Upper lobe of left lung (tissue), 6 donors: ENCODE results near the gene ASB17. TPM values are rescaled to one million over a fixed set of nuclear protein-coding genes. Genes with fewer than 3 reads are reported as not detected.
"Not testable (repeated sequence)": the region's sequence is repeated elsewhere in the genome, so short reads cannot be mapped to it uniquely, and the experiment has no call there.

ENCODE experiments used
- ATAC-seq, 2 donors: fragments of 200-7000 bp; cut with Tn5 transposase; one replicate each; pipeline ENCODE4 v1.9.1; 2022; ENCODE audit warnings: mild to moderate bottlenecking in 2 of 2, moderate library complexity in 2 of 2; ENCODE audit not compliant: low FRiP score in 2 of 2
- DNase-seq, 2 donors: peaks; one replicate each; pipeline ENCODE4 v3.0.0-alpha.2; 2019 to 2020
- H3K27ac ChIP-seq, 4 donors: fragments of 200-600 bp; sonication (generic); one replicate each; pipeline ENCODE4 v1.5.1; 2016 to 2019
- H3K27me3 ChIP-seq, 4 donors: fragments of 200-600 bp; sonication (generic); one replicate each; pipeline ENCODE4 v1.5.1; 2017 to 2019
- H3K36me3 ChIP-seq, 4 donors: fragments of 200-600 bp; sonication (generic); one replicate each; pipeline ENCODE4 v1.5.1; 2016 to 2019
- H3K4me1 ChIP-seq, 4 donors: fragments of 200-600 bp; sonication (generic); one replicate each; pipeline ENCODE4 v1.5.1; 2018 to 2019
- H3K4me3 ChIP-seq, 4 donors: fragments of 200-600 bp; sonication (generic); one replicate each; pipeline ENCODE4 v1.5.1; 2017 to 2019; ENCODE audit warnings: mild to moderate bottlenecking in 2 of 4, moderate library complexity in 1 of 4
- H3K9me3 ChIP-seq, 4 donors: fragments of 200-600 bp; sonication (generic); one replicate each; pipeline ENCODE4 v1.5.1; 2018 to 2019
- CTCF ChIP-seq, 6 experiments: fragments of 450-650 bp in 4 of 6; fragments of 200-600 bp in 2 of 6; sonication (generic) in 2 of 6; IDR thresholded peaks; one replicate each; pipeline ENCODE4 v1.5.1; 2016 to 2019; ENCODE audit warnings: antibody characterized with exemption in 6 of 6
- EP300 ChIP-seq, 4 donors: sonication (generic); formaldehyde crosslinking; IDR thresholded peaks; one replicate each; pipeline ENCODE4 v1.5.1; 2017; ENCODE audit warnings: antibody characterized with exemption in 4 of 4, control low read depth in 2 of 4
- POLR2A ChIP-seq, 4 donors: fragments of 450-650 bp; IDR thresholded peaks; one replicate each; pipeline ENCODE4 v1.5.1; 2016 to 2017; ENCODE audit warnings: antibody characterized with exemption in 4 of 4, mild to moderate bottlenecking in 2 of 4
- POLR2AphosphoS5 ChIP-seq, 2 donors: sonication (generic); formaldehyde crosslinking; IDR thresholded peaks; one replicate each; pipeline ENCODE4 v1.5.1; 2017; ENCODE audit warnings: antibody characterized with exemption in 2 of 2
- WGBS, 2 donors: methylation state at CpG; one replicate each; pipeline ENCODE4 v1.1.5; 2017 to 2018; 5-methylcytosine and 5-hydroxymethylcytosine counted together
- total RNA-seq, 6 donors: library from RNA; depleted of rRNA in 4 of 6; stranded (reverse); fragments of >200 nt in 4 of 6; gene quantifications; one replicate each; pipeline versions ENCODE4 v1.1.0 to v1.2.1, GENCODE V29; 2016 to 2021
- donor health status: DM: no; HTN: no; CAD: no; lungs with moderate emphysema.
- donor health status: DM: no; HTN: yes; CAD: no; lungs with severe emphysema.

Gene ASB17
- total RNA-seq, 6 donors from 2014 or later: not detected

GRCh38 chr1:75952016-75952415 lies 19.8 kb upstream of the ASB17 start:
- TF ChIP-seq CTCF (IDR thresholded peaks at IDR 0.05) (no peak), POLR2A (IDR thresholded peaks at IDR 0.05) (no peak), EP300 (IDR thresholded peaks at IDR 0.05) (no peak), POLR2AphosphoS5 (IDR thresholded peaks at IDR 0.05) (no peak)
- H3K27me3 ChIP-seq: no peaks in the 10 kb centered on the region
- ATAC-seq (no peak), DNase-seq (no peak)
- no peak overlapping the region for H3K4me3 ChIP-seq
- H3K36me3 ChIP-seq: no peaks in the 10 kb centered on the region
- no peaks in the 10 kb centered on the region for H3K4me1 ChIP-seq
- H3K27ac ChIP-seq: no peak overlapping the region
- H3K9me3 ChIP-seq: no peaks in the 10 kb centered on the region
- WGBS, 2 donors: 79 to 80% methylated on average over 1 of the region's 1 CpG

- ATAC-seq (no peak), DNase-seq (no peak)
- TF ChIP-seq EP300 (IDR thresholded peaks at IDR 0.05) (no peak), POLR2A (IDR thresholded peaks at IDR 0.05) (no peak), CTCF (IDR thresholded peaks at IDR 0.05) (no peak), POLR2AphosphoS5 (IDR thresholded peaks at IDR 0.05) (no peak)
- no peak overlapping the region for H3K27ac ChIP-seq
- WGBS, 2 donors: 86 to 91% methylated on average over 3 of the region's 3 CpGs
- no peaks in the 10 kb centered on the region for H3K4me1 ChIP-seq
- H3K9me3 ChIP-seq: no peaks in the 10 kb centered on the region
- H3K27me3 ChIP-seq: no peaks in the 10 kb centered on the region
- H3K36me3 ChIP-seq: no peaks in the 10 kb centered on the region
- no peak overlapping the region for H3K4me3 ChIP-seq
Observed at GRCh38 chr1:75950176-75950575, 18.0 kb upstream of the ASB17 start.

GRCh38 chr1:75943037-75943436 lies 10.8 kb upstream of the ASB17 start:
- H3K27ac ChIP-seq, H3K4me1 ChIP-seq, H3K27me3 ChIP-seq, H3K36me3 ChIP-seq, DNase-seq, H3K4me3 ChIP-seq, H3K9me3 ChIP-seq, ATAC-seq: not testable (repeated sequence)
- 26 to 51% methylated on average over 4 of the region's 4 CpGs for WGBS, 2 donors

- 24 to 38% methylated on average over 1 of the region's 1 CpG for WGBS, 2 donors
- no peak overlapping the region for H3K27ac ChIP-seq
- no peaks in the 10 kb centered on the region for H3K9me3 ChIP-seq
- H3K36me3 ChIP-seq: no peaks in the 10 kb centered on the region
- no peak for DNase-seq
- ATAC-seq: no peak
- no peak overlapping the region for H3K4me3 ChIP-seq
- H3K4me1 ChIP-seq: no peaks in the 10 kb centered on the region
- H3K27me3 ChIP-seq: no peaks in the 10 kb centered on the region
- TF ChIP-seq POLR2A (IDR thresholded peaks at IDR 0.05) (no peak), POLR2AphosphoS5 (IDR thresholded peaks at IDR 0.05) (no peak), CTCF (IDR thresholded peaks at IDR 0.05) (no peak), EP300 (IDR thresholded peaks at IDR 0.05) (no peak)
Observed at GRCh38 chr1:75937034-75937433, 4.8 kb upstream of the ASB17 start.

GRCh38 chr1:75922698-75923097 lies 9.5 kb downstream of the ASB17 start:
- Histone ChIP-seq H3K27me3 (no peaks in the 10 kb centered on the region), H3K9me3 (no peaks in the 10 kb centered on the region), H3K4me3 (no peak overlapping the region), H3K27ac (no peak overlapping the region), H3K4me1 (no peaks in the 10 kb centered on the region), H3K36me3 (no peaks in the 10 kb centered on the region)
- no peak for ATAC-seq
- WGBS, 2 donors: 75 to 83% methylated on average over 1 of the region's 1 CpG
- no peak for DNase-seq
- TF ChIP-seq EP300 (IDR thresholded peaks at IDR 0.05) (no peak), POLR2A (IDR thresholded peaks at IDR 0.05) (no peak), CTCF (IDR thresholded peaks at IDR 0.05) (no peak), POLR2AphosphoS5 (IDR thresholded peaks at IDR 0.05) (no peak)
